HS-27A (cell line): ENCODE results near the gene BLOC1S1.

Experiments
- DNase-seq: peaks from one replicate; pipeline ENCODE4 v3.0.0-alpha.2; 2012; ENCODE audit warnings: low read depth, missing footprints

BLOC1S1 gene

GRCh38 chr12:55728186-55728938 is 12.5 kb downstream of the BLOC1S1 start:
- DNase-seq: no peak

- DNase-seq: peak; percentile 78
Measured at GRCh38 chr12:55728939-55729818, 13.3 kb downstream of the BLOC1S1 start, which contains the start of gene CD63. CD63 (minus strand) TSS chr12:55729009; CDS start chr12:55728341, 668 bp downstream.

- no peak for DNase-seq
Measured at GRCh38 chr12:55729819-55730818, 14.3 kb downstream of the BLOC1S1 start.

GRCh38 chr12:55732288-55732687 is 16.4 kb downstream of the BLOC1S1 start:
- no peak for DNase-seq

GRCh38 chr12:55733021-55733555 is 17.2 kb downstream of the BLOC1S1 start:
- no peak for DNase-seq

GRCh38 chr12:55733858-55734257 is 18.0 kb downstream of the BLOC1S1 start:
- DNase-seq: no peak

GRCh38 chr12:55734595-55734994 is 18.7 kb downstream of the BLOC1S1 start:
- DNase-seq: no peak

GRCh38 chr12:55736076-55736475 is 20.2 kb downstream of the BLOC1S1 start:
- no peak for DNase-seq

GRCh38 chr12:55736780-55737580 is 21.1 kb downstream of the BLOC1S1 start:
- no peak for DNase-seq

- DNase-seq: no peak
Measured at GRCh38 chr12:55737581-55738122, 21.8 kb downstream of the BLOC1S1 start.

- no peak for DNase-seq
Measured at GRCh38 chr12:55738123-55739024, 22.5 kb downstream of the BLOC1S1 start.

- DNase-seq: no peak
Measured at GRCh38 chr12:55739025-55739378, 23.2 kb downstream of the BLOC1S1 start.

GRCh38 chr12:55741931-55742680 is 26.3 kb downstream of the BLOC1S1 start:
- no peak for DNase-seq

- no peak for DNase-seq
Measured at GRCh38 chr12:55742719-55743405, 27.0 kb downstream of the BLOC1S1 start, which contains the start of gene GDF11. GDF11 (plus strand) TSS chr12:55743122; CDS start chr12:55743317, 195 bp downstream.

GRCh38 chr12:55743406-55744339 is 27.8 kb downstream of the BLOC1S1 start:
- no peak for DNase-seq

GRCh38 chr12:55744340-55745030 is 28.6 kb downstream of the BLOC1S1 start:
- no peak for DNase-seq
